Spleen (tissue), 11 donors: ENCODE results near the gene GPAM. TPM values are rescaled to one million over a fixed set of nuclear protein-coding genes. Genes with fewer than 3 reads are reported as not detected.

Experiments used
- DNase-seq: peaks from one replicate; pipeline ENCODE4 v3.0.0-alpha.2; 2020
- H3K27ac ChIP-seq, 8 donors: fragments of 200-600 bp; sonication (generic) in 7 of 8; 1 replicate in 4 of 8; 2 replicates in 4 of 8; pipeline versions ENCODE4 v1.5.0 to v1.8.0; 2016 to 2021; ENCODE audit warnings: inconsistent platforms in 4 of 8, mild to moderate bottlenecking in 4 of 8, moderate library complexity in 1 of 8
- H3K27me3 ChIP-seq, 7 donors: fragments of 200-600 bp; sonication (generic) in 6 of 7; replicated peaks in 1 of 7; 1 replicate in 4 of 7; 2 replicates in 3 of 7; pipeline versions ENCODE4 v1.5.0 to v1.8.0; 2016 to 2021; ENCODE audit warnings: inconsistent platforms in 3 of 7, mild to moderate bottlenecking in 1 of 7
- H3K36me3 ChIP-seq, 6 donors: fragments of 200-600 bp; sonication (generic) in 5 of 6; 1 replicate in 4 of 6; 2 replicates in 2 of 6; pipeline versions ENCODE4 v1.5.0 to v1.8.0; 2016 to 2021; ENCODE audit warnings: inconsistent platforms in 2 of 6
- H3K4me1 ChIP-seq, 6 donors: fragments of 200-600 bp; sonication (generic) in 5 of 6; 1 replicate in 3 of 6; 2 replicates in 3 of 6; pipeline versions ENCODE4 v1.5.0 to v1.8.0; 2016 to 2021; ENCODE audit warnings: inconsistent platforms in 3 of 6
- H3K4me3 ChIP-seq, 8 donors: fragments of 200-600 bp; sonication (generic) in 7 of 8; 1 replicate in 4 of 8; 2 replicates in 4 of 8; pipeline versions ENCODE4 v1.5.0 to v1.8.0; 2016 to 2021; ENCODE audit warnings: inconsistent platforms in 4 of 8, mild to moderate bottlenecking in 4 of 8, moderate library complexity in 2 of 8
- H3K9me3 ChIP-seq, 8 donors: fragments of 200-600 bp; sonication (generic) in 7 of 8; 1 replicate in 4 of 8; 2 replicates in 4 of 8; pipeline versions ENCODE4 v1.5.0 to v1.8.0; 2016 to 2021; ENCODE audit warnings: inconsistent platforms in 4 of 8
- POLR2A ChIP-seq, 3 donors: fragments of 450-650 bp; IDR thresholded peaks; one replicate each; pipeline ENCODE4 v1.5.1; 2017; ENCODE audit warnings: antibody characterized with exemption in 3 of 3, mild to moderate bottlenecking in 1 of 3
- POLR2AphosphoS5 ChIP-seq, 3 donors: sonication (generic); formaldehyde crosslinking; IDR thresholded peaks; one replicate each; pipeline ENCODE4 v1.5.1; 2017; ENCODE audit warnings: antibody characterized with exemption in 3 of 3
- WGBS, 5 donors: extraction: QIAGEN DNeasy Blood & Tissue Kit in 3 of 5; methylation state at CpG; one replicate each; pipeline versions ENCODE4 v1.1.5 to v1.1.7; 2013 to 2018; 5-methylcytosine and 5-hydroxymethylcytosine counted together
- intact Hi-C: fragments of 100-400 bp; cut with DNase I; formaldehyde crosslinking; loops from one replicate; pipeline ENCODE4 v1.15.0; 2023; ENCODE audit warnings: low total_unique reads
- polyA plus RNA-seq, 3 donors: library from polyadenylated mRNA; stranded (reverse); fragments of 200-250 nt; gene quantifications; one replicate each; pipeline ENCODE4 v1.2.1, GENCODE V29; 2013
- total RNA-seq, 7 donors: library from RNA; depleted of rRNA in 3 of 7; stranded (reverse); fragments of >200 nt in 3 of 7; fragmentation: NEBNext Ultra II Directional in 4 of 7; extraction: Animal tissue kit (Norgen Biotek cat#: 25700) in 4 of 7; gene quantifications; one replicate each; pipeline versions ENCODE4 v1.1.0 to v1.2.1, GENCODE V29; 2016 to 2021
- TF ChIP-seq, protein P1 (sequence below), 11 experiments: fragments of 200-600 bp in 7 of 11; fragments of 450-650 bp in 4 of 11; sonication (generic) in 4 of 11; IDR thresholded peaks in 8 of 11; conservative IDR thresholded peaks in 3 of 11; 1 replicate in 7 of 11; 2 replicates in 4 of 11; pipeline versions ENCODE4 v1.4.0 to v1.8.0; 2016 to 2021; ENCODE audit warnings: antibody characterized with exemption in 11 of 11, inconsistent platforms in 4 of 11, mild to moderate bottlenecking in 1 of 11
- donor health status: healthy with polysubstance abuse.
- donor health status: DM: no; HTN: no; CAD: no; lungs with moderate emphysema.
- donor health status: DM: no; HTN: no; CAD: no.
- donor health status: Bipolar disorder and iron deficiency.
- donor health status: healthy.
- donor health status: DM: no; HTN: no; CAD: no.
- donor health status: DM: yes; HTN: yes; CAD: no.

GPAM gene
- total and polyA plus RNA-seq, 10 donors, result 2.6 to 15.0 (median 6.5) TPM

DNA sequence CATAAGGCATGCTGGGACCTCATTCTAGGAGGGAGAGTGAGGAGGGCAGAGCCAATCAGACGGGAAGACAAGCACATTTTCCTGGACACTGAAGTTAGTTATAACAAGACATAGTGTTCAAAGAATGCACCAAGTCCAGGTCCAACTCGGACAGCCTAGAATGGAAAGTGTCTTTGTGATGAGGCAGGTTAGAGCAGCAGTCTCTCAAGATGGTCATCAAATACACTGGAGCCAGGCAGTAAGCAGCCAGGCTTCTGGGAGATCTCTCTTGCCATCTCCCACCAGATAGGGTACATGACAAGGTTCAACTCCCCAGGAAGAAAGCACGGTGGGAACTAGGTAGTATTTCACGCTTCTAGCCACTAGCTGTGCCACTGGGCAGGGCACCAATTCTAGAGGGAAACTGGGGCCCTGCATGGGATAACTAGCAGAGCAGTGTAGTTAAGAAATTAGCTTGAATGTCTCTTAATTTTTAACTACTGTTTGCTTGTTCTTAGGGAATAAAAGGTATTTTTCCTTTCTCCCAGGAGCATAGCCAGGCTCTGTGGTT lies 7.6 kb upstream of the GPAM start:
- TF ChIP-seq POLR2A (IDR thresholded peaks at IDR 0.05), result no peak
- TF ChIP-seq POLR2AphosphoS5 (IDR thresholded peaks at IDR 0.05), result no peak
- TF ChIP-seq, protein P1, sequence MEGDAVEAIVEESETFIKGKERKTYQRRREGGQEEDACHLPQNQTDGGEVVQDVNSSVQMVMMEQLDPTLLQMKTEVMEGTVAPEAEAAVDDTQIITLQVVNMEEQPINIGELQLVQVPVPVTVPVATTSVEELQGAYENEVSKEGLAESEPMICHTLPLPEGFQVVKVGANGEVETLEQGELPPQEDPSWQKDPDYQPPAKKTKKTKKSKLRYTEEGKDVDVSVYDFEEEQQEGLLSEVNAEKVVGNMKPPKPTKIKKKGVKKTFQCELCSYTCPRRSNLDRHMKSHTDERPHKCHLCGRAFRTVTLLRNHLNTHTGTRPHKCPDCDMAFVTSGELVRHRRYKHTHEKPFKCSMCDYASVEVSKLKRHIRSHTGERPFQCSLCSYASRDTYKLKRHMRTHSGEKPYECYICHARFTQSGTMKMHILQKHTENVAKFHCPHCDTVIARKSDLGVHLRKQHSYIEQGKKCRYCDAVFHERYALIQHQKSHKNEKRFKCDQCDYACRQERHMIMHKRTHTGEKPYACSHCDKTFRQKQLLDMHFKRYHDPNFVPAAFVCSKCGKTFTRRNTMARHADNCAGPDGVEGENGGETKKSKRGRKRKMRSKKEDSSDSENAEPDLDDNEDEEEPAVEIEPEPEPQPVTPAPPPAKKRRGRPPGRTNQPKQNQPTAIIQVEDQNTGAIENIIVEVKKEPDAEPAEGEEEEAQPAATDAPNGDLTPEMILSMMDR (IDR thresholded peaks at IDR 0.05 in 8 of 11, conservative IDR thresholded peaks at IDR 0.05 in 3 of 11), result no peak
- WGBS, 5 donors, result 69 to 81% (median 73%) methylated on average over 4 of the region's 4 CpGs
- Histone ChIP-seq H3K27me3 (no peaks in the 10 kb centered on the region), H3K27ac (no peak overlapping the region), H3K9me3 (peaks cover 0 to 9% (median under 1%) of the 10 kb centered on the region in 8 donors), H3K4me3 (no peak overlapping the region), H3K36me3 (no peaks in the 10 kb centered on the region), H3K4me1 (no peaks in the 10 kb centered on the region)
- no peak for DNase-seq
- intact Hi-C loops, result no loop called here

DNA sequence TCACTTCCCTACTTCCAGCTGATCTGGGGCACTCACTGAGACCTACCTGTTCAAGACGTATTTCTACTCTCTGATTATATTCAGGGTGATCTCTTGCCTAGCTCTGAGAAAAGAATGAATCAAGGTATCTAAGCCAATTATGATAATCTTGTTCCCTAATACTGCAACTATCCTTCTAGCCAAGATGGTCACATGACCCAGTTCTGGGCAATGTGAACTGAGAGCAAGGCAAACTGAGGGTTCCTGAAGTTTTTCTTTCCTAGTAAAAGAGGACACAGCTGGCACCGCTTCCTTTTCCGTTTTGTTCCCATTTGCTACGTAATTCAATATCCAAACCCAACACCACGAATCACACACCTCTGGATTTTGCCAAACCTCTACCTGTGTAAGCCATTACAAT lies 5.9 kb upstream of the GPAM start:
- Histone ChIP-seq H3K4me3 (no peak overlapping the region), H3K27me3 (no peaks in the 10 kb centered on the region), H3K36me3 (no peaks in the 10 kb centered on the region), H3K4me1 (peaks cover 0 to 7% (median 2%) of the 10 kb centered on the region in 6 donors), H3K9me3 (peaks cover 0 to 15% (median 4%) of the 10 kb centered on the region in 8 donors), H3K27ac (no peak overlapping the region)
- no peak for DNase-seq
- intact Hi-C loops, result loop anchor here (10.0 kb wide), 2 partner anchors 125 to 255 kb away; partner anchors contain the start of genes VTI1A and ZDHHC6
- TF ChIP-seq POLR2A (IDR thresholded peaks at IDR 0.05) (no peak), POLR2AphosphoS5 (IDR thresholded peaks at IDR 0.05) (no peak)
- TF ChIP-seq, protein P1 (IDR thresholded peaks at IDR 0.05 in 8 of 11, conservative IDR thresholded peaks at IDR 0.05 in 3 of 11), result no peak
- 72 to 82% (median 78%) methylated on average over 5 of the region's 5 CpGs for WGBS, 5 donors

DNA sequence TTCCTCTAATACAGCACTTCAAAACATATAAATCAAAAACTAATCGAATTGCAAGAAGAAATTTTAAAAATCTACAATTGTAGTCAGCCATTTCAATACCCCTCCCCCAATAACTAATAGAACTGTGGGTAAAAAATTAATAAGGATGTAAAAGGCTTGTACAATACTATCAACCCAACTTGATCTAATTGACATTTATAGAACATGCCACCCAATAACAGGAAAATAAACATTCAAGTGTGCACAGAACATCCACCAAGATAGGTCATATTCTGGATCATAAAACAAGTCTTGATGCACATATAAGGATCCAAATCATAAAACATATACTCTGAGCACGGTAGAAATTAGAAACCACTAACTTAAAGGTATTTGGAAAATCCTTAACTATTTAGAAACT lies 4.0 kb upstream of the GPAM start:
- TF ChIP-seq POLR2A (IDR thresholded peaks at IDR 0.05), result no peak
- TF ChIP-seq, protein P1 (IDR thresholded peaks at IDR 0.05 in 8 of 11, conservative IDR thresholded peaks at IDR 0.05 in 3 of 11), result no peak
- no peak for TF ChIP-seq POLR2AphosphoS5 (IDR thresholded peaks at IDR 0.05)
- peaks cover 2 to 22% (median 15%) of the 10 kb centered on the region in 6 donors for H3K4me1 ChIP-seq
- intact Hi-C loops, result loop anchor here (10.0 kb wide), 2 partner anchors 127 to 257 kb away; partner anchors contain the start of genes VTI1A and ZDHHC6
- H3K4me3 ChIP-seq, result no peak overlapping the region
- no peaks in the 10 kb centered on the region for H3K27me3 ChIP-seq
- no peaks in the 10 kb centered on the region for H3K36me3 ChIP-seq
- WGBS, 5 donors, result 58 to 70% (median 63%) methylated on average over 2 of the region's 2 CpGs
- no peak for DNase-seq
- H3K9me3 ChIP-seq, result peaks cover 0 to 15% (median 4%) of the 10 kb centered on the region in 8 donors
- H3K27ac ChIP-seq, result no peak overlapping the region

DNA sequence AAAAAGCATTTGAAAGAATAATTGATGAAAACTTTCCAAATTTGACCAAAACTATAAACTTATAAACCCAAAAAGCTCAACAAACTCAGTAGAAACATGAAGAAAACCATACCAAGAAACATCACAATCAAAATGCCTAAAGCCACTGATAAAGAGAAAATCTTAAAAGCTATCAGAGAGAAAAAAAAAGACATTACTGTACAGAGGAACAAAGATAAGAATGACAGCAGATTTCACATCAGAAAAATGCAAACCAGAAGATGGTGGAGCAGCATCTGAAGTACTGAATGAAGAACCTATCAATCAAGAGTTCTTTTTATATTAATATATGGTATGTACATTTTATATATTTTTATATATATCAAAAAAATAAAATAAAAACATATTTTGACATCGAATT lies 2.4 kb upstream of the GPAM start:
- Histone ChIP-seq H3K4me3 (no peak overlapping the region), H3K9me3 (peaks cover 0 to 15% (median 4%) of the 10 kb centered on the region in 8 donors), H3K27me3 (no peaks in the 10 kb centered on the region), H3K36me3 (peaks cover 0 to 4% (median 0%) of the 10 kb centered on the region in 6 donors), H3K27ac (no peak overlapping the region), H3K4me1 (peaks cover 2 to 35% (median 21%) of the 10 kb centered on the region in 6 donors)
- 90 to 95% (median 93%) methylated on average over 1 of the region's 1 CpG for WGBS, 5 donors
- TF ChIP-seq POLR2A (IDR thresholded peaks at IDR 0.05) (no peak), POLR2AphosphoS5 (IDR thresholded peaks at IDR 0.05) (no peak)
- TF ChIP-seq, protein P1 (IDR thresholded peaks at IDR 0.05 in 8 of 11, conservative IDR thresholded peaks at IDR 0.05 in 3 of 11), result no peak
- no peak for DNase-seq
- intact Hi-C loops, result loop anchor here (10.0 kb wide), 2 partner anchors 129 to 259 kb away; partner anchors contain the start of genes VTI1A and ZDHHC6
